NAMALWA (cell line): ENCODE measurements around the gene HOPX.
A peak's percentile ranks its signal among the peaks of the same experiment; 100 is the strongest.
"Not testable (repeated sequence)": the region's sequence is repeated elsewhere in the genome, so short reads cannot be mapped to it uniquely, and the experiment has no call there.

Experiments
- DNase-seq: peaks from one replicate; pipeline ENCODE4 v3.0.0-alpha.2; 2015; ENCODE audit warnings: low spot score

Gene HOPX

GRCh38 chr4:56681158-56681852 lies at the start of gene HOPX:
TSS of gene HOPX (minus strand) at chr4:56681296. CDS start at chr4:56657816, 23,480 bp downstream.
- no peak for DNase-seq

GRCh38 chr4:56730097-56730496 lies 49.0 kb upstream of the HOPX start:
- no peak for DNase-seq

DNA sequence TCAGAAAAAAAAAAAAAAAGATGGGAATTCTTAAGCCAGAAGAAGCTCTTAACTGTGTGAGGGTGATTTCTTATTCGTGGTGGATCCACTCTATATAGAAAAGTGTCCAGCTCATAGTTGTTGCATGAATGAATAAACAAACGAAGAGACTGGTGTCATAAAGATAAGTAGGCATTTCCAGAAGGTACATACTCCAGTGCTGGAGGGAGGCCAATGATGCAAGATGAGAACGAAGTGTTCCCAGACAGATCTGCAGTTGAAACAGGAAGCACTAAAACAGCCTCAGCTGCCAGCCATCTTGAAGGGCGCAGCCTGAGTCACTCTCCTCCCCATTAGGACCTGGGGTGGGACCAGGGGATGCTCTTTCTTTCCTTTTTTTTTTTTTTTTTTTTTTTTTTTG lies 47.4 kb upstream of the HOPX start:
- no peak for DNase-seq

DNA sequence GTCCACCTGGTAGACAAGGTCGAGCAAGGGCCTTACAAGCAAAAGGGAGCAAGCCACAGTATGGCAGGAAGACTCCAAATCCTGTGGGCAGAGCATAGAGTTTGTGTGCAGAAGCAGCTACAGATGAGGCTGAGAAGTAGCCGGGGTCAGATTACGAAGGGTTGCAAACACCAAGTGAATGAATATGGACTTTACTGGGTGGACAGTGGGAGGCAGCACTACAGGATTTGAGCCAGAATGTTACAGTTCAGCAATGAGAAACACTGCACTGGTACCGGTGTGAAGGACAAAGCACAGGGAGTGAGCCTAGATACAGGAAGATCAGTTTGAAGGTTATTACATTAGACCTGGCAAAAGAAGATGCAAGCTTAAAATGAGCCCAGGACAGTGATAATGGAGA lies 46.1 kb upstream of the HOPX start:
- no peak for DNase-seq

DNA sequence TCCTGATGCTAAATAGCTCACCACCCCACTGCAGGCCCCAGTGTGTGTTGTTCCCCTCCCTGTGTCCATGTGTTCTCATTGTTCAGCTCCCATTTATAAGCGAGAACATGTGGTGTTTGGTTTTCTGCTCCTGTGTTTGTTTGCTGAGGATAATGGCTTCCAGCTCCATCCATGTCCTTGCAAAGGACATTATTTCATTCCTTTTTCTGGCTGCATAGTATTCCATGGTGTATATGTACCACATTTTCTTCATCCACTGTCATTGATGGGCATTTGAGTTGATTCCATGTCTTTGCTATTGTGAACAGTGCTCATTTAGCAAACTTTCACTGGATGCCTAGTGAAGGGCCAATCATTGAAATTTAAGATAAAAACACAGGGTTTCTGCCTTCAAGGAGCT lies 45.5 kb upstream of the HOPX start:
- DNase-seq: not testable (repeated sequence)

DNA sequence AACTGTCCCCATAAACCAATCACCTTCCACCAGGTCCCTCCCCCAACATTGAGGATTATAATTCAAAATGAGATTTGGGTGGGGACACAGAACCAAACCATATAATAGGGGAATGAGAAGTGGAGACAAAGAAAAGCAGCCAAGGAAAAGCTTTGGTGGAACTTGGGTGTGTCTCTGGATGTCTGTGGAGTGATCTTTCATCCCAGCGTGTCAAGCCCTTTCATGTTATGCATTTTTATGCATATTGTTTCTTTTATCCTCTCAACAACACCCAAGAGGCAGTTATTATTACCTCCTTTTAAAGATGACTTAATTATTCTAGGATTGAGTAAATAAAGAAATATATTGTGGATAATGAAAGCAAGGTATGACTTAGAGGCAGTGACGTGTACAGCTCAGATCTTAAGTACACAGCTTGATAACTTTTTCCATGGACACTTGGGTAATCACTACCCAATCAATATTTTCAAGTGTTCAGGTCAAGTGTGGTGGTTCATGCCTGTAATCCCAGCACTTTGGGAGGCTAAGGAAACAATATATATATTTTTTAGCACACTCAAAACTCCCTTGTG lies 42.6 kb upstream of the HOPX start:
- DNase-seq: no peak

GRCh38 chr4:56723201-56723605 lies 42.1 kb upstream of the HOPX start:
- no peak for DNase-seq

GRCh38 chr4:56708146-56708545 lies 27.1 kb upstream of the HOPX start:
- no peak for DNase-seq

DNA sequence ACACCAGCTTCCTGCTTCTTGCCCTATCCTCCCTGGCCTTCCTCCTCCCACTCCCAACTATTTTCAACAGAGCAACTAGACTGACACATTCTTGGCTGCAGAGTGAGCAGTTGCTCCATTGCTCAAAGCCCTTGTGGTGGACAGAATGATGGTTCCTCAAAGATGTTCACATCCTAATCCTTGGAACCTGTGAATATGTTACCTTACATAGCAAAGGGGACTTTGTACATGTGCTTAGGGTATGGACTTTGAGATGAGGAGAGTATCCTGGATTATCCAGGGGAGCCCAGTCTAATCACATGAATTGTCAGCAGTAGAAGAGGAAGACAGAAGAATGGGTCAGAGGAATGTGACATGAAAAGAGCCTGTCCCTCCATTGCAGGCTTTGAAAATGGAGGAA lies 24.9 kb upstream of the HOPX start:
- no peak for DNase-seq

DNA sequence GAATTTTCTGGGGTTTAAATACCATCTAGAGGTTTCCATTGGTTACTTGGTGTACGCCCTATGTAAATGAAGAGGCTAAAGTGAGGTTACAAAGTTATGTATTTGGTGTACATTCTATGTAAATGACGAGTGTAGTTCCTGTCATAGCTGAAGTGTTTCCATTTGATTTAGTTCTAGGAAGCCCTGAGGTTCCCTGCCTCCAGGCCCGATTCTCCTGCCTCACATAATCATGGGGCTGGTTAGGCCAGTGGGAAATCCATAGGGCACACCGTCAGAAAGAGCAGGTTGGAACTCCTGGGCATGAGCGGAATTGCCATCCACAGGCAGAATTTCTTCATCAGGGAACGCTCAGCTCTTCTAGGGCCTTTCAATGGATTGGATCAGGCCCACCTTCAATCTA lies 24.2 kb upstream of the HOPX start:
- no peak for DNase-seq

GRCh38 chr4:56704089-56704871 lies 23.2 kb upstream of the HOPX start:
- DNase-seq: no peak

GRCh38 chr4:56703378-56703777 lies 22.3 kb upstream of the HOPX start:
- no peak for DNase-seq

DNA sequence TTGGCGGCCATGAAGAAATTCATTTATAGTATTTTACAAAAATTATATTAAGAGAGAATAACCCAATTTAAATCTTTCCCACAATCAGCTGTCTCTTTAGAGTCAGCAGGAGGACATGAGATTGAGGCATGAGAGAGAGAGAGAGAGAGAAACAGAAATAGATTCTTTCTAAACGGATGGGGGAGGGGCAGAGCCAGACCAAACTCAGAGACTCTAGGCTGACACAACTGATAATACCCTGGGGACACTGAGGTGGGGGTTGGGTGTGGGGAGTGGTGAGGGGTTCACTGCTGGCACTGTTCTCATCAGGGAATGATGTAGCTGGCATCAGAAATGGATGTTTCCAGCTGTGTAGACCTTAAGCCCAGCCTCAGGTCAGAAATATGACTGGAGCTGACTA lies 20.5 kb upstream of the HOPX start:
- no peak for DNase-seq

GRCh38 chr4:56701161-56701480 lies 20.0 kb upstream of the HOPX start:
- DNase-seq: no peak

- no peak for DNase-seq
Observed at GRCh38 chr4:56699537-56700105, 18.5 kb upstream of the HOPX start.

GRCh38 chr4:56698329-56698728 lies 17.2 kb upstream of the HOPX start:
- DNase-seq: no peak

- no peak for DNase-seq
Observed at GRCh38 chr4:56696056-56696455, 15.0 kb upstream of the HOPX start.

- not testable (repeated sequence) for DNase-seq
Observed at GRCh38 chr4:56693476-56693875, 12.4 kb upstream of the HOPX start.

GRCh38 chr4:56692576-56692975 lies 11.5 kb upstream of the HOPX start:
- DNase-seq: no peak

- no peak for DNase-seq
Observed at GRCh38 chr4:56691425-56691824, 10.3 kb upstream of the HOPX start.

GRCh38 chr4:56690393-56690792 lies 9.3 kb upstream of the HOPX start:
- peak; percentile 12 for DNase-seq

DNA sequence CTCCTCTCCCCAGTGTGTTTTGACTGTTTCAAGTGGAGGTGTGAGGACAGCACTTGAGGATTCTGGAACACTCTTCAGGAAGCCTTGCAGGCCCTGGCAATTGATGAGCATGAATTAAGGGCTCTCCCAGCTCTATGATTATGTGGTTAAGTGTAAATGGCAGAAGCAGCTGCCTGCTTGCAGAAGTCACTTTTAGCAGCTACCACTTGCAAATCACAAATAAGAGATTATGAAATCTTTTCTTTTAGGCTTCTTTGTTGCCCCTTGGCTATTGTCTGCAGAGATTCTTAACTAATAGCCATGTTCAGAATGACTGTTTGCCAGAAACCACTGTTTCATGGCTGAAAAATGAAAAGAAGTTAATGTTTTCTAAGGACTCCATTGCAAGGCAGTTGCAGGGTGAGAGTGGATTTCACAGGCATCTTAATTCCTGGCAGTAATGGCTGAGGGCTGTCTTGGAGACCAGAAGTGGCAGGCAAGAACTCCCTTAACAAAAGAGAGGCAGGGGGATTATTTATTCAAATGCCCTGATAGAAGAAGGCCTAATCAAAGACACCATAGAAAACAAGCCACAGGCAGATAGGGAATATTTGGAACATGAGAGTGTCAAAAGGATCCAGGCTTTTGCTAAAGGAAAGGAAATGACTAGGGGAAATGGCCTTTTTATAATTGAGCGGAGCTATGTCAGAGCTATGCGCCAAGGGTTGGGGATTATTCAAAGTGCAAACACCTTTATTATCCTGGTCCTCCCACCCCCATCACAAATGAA lies 8.3 kb upstream of the HOPX start:
- DNase-seq: no peak
